ENCODE results near the gene AOPEP. TPM values are rescaled to one million over a fixed set of nuclear protein-coding genes. Genes with fewer than 3 reads are reported as not detected.

AOPEP gene
- total and polyA plus RNA-seq, 9 of the 15 experiments (the other 6 are each of a cell fraction or from before 2014, with no cell fraction given): 4.5 to 19.3 (median 13.5) TPM

DNA sequence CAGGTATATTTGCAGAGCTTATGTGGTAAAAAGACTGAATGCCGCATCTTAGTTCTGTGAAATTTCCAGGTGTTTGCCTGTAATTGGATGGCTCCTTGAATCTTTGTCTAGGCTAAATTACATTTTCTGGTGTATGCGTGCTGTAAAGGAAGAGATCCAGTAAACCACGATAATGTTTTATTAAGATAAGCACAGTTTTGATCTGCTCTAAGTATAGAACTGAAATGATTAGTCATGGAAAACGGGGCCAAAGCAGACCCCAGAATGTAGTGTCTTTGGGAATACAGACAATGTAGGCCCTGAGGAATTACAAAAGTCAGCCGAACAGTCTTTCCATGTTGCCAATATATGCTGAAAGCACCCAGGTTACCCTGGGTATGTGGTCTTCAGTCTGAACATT is 333.7 kb downstream of the AOPEP start:
- TF ChIP-seq, protein P1, sequence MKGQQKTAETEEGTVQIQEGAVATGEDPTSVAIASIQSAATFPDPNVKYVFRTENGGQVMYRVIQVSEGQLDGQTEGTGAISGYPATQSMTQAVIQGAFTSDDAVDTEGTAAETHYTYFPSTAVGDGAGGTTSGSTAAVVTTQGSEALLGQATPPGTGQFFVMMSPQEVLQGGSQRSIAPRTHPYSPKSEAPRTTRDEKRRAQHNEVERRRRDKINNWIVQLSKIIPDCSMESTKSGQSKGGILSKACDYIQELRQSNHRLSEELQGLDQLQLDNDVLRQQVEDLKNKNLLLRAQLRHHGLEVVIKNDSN (CRISPR knock-in tag; IDR thresholded peaks at IDR 0.05): no peak
- TF ChIP-seq, protein P2, sequence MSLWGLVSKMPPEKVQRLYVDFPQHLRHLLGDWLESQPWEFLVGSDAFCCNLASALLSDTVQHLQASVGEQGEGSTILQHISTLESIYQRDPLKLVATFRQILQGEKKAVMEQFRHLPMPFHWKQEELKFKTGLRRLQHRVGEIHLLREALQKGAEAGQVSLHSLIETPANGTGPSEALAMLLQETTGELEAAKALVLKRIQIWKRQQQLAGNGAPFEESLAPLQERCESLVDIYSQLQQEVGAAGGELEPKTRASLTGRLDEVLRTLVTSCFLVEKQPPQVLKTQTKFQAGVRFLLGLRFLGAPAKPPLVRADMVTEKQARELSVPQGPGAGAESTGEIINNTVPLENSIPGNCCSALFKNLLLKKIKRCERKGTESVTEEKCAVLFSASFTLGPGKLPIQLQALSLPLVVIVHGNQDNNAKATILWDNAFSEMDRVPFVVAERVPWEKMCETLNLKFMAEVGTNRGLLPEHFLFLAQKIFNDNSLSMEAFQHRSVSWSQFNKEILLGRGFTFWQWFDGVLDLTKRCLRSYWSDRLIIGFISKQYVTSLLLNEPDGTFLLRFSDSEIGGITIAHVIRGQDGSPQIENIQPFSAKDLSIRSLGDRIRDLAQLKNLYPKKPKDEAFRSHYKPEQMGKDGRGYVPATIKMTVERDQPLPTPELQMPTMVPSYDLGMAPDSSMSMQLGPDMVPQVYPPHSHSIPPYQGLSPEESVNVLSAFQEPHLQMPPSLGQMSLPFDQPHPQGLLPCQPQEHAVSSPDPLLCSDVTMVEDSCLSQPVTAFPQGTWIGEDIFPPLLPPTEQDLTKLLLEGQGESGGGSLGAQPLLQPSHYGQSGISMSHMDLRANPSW (CRISPR knock-in tag; IDR thresholded peaks at IDR 0.05): no peak
- no peak for TF ChIP-seq ZNF174 (CRISPR knock-in tag; IDR thresholded peaks at IDR 0.05)
- TF ChIP-seq FOXK2 (conservative IDR thresholded peaks at IDR 0.05 in 1 of 2, IDR thresholded peaks at IDR 0.05 in 1 of 2; ENCODE audit: low read depth in 2 of 2): no peak
- TF ChIP-seq CBFA2T2 (conservative IDR thresholded peaks at IDR 0.05): no peak
- no peak for TF ChIP-seq JUN (IDR thresholded peaks at IDR 0.05; ENCODE audit: borderline replicate concordance, low read depth, low read length)
- TF ChIP-seq JUN (CRISPR knock-in tag; IDR thresholded peaks at IDR 0.05; ENCODE audit: borderline replicate concordance): no peak
- no peak for TF ChIP-seq SRF (CRISPR knock-in tag; IDR thresholded peaks at IDR 0.05)
- no peak for TF ChIP-seq MTA1 (IDR thresholded peaks at IDR 0.05; ENCODE audit: borderline replicate concordance)
- no peak for TF ChIP-seq ZEB2 (IDR thresholded peaks at IDR 0.05)
- no peak for TF ChIP-seq ZBTB17 (CRISPR knock-in tag; IDR thresholded peaks at IDR 0.05)
- FAIRE-seq (no peak), DNase-seq (ENCODE audit: extremely low read depth in 1 of 4, low spot score in 3 of 4) (no peak), ATAC-seq (no peak)
- H3K9me3 ChIP-seq (replicated peaks; ENCODE audit: control insufficient read depth, insufficient read depth, low read depth, low read length): no peaks in the 10 kb centered on the region
- H4K20me1 ChIP-seq (replicated peaks; ENCODE audit: control insufficient read depth, insufficient read depth, low read length): no peaks in the 10 kb centered on the region
- ChIA-PET POLR2A (no interaction called here), CTCF (ENCODE audit: low intra/inter-chr PET ratio) (no interaction called here)
- in situ Hi-C loops (cut with MboI) (no loop called here), intact Hi-C loops (cut with micrococcal nuclease) (no loop called here)
- no peak overlapping the region for H3K4me2 ChIP-seq (ENCODE audit: insufficient read depth, low read length)
- no peak overlapping the region for H3K27ac ChIP-seq (ENCODE audit: extremely low read depth, low read depth, low read length)
- no peak overlapping the region for H3K4me3 ChIP-seq
- no peaks in the 10 kb centered on the region for H3K79me2 ChIP-seq (ENCODE audit: control insufficient read depth, insufficient read depth, low read length)
- BruUV-seq (replicated peaks): no TSS peak
- H3K36me3 ChIP-seq (ENCODE audit: control insufficient read depth, insufficient read depth, low read length): peaks cover 9% of the 10 kb centered on the region; the same call in 2 of the 3 replicates
- H2AFZ ChIP-seq (ENCODE audit: low read depth, low read length): no peak overlapping the region
- 39% methylated on average over 5 of the region's 5 CpGs for WGBS (ENCODE audit: insufficient coverage, low coverage, missing lambda C conversion rate)
- H3K4me1 ChIP-seq (replicated peaks in 1 of 2; ENCODE audit: control insufficient read depth in 2 of 2, insufficient read depth in 2 of 2, low read length in 2 of 2): peaks cover 0 to 5% of the 10 kb centered on the region in 2 experiments; a peak in 2 of 5 replicates
- H3K9ac ChIP-seq (ENCODE audit: insufficient read depth in 1 of 2, low read depth in 2 of 2, low read length in 2 of 2): no peak overlapping the region
- H3K27me3 ChIP-seq (ENCODE audit: control insufficient read depth in 2 of 2, insufficient read depth in 2 of 2, low read length in 2 of 2): no peaks in the 10 kb centered on the region
- no peaks in the 10 kb centered on the region for H3K9me1 ChIP-seq (ENCODE audit: control insufficient read depth, insufficient read depth, low read length)

All from K562 (cell line).